GM21528 (cell line): ENCODE measurements around the gene GPR42.
"Not testable (repeated sequence)": the region's sequence is repeated elsewhere in the genome, so short reads cannot be mapped to it uniquely, and the experiment has no call there.

ENCODE experiments used
- ATAC-seq: cut with Tn5 transposase; IDR thresholded peaks from one replicate; pipeline ENCODE4 v1.9.1; 2021; ENCODE audit warnings: mild to moderate bottlenecking, moderate library complexity; ENCODE audit not compliant: unreplicated experiment, low FRiP score

GPR42 gene

GRCh38 chr19:35362261-35363000, 8.4 kb upstream of the GPR42 start:
- no peak for ATAC-seq

- ATAC-seq, result no peak
Observed at GRCh38 chr19:35363001-35363590, 7.8 kb upstream of the GPR42 start.

- ATAC-seq, result no peak
Observed at GRCh38 chr19:35363711-35364425, 7.0 kb upstream of the GPR42 start.

- no peak for ATAC-seq
Observed at GRCh38 chr19:35365303-35365702, 5.6 kb upstream of the GPR42 start.

GRCh38 chr19:35368378-35368777, 2.5 kb upstream of the GPR42 start:
- no peak for ATAC-seq

- no peak for ATAC-seq
Observed at GRCh38 chr19:35369522-35369921, 1.3 kb upstream of the GPR42 start.

GRCh38 chr19:35373492-35373891, 2.6 kb downstream of the GPR42 start:
- ATAC-seq, result no peak

DNA sequence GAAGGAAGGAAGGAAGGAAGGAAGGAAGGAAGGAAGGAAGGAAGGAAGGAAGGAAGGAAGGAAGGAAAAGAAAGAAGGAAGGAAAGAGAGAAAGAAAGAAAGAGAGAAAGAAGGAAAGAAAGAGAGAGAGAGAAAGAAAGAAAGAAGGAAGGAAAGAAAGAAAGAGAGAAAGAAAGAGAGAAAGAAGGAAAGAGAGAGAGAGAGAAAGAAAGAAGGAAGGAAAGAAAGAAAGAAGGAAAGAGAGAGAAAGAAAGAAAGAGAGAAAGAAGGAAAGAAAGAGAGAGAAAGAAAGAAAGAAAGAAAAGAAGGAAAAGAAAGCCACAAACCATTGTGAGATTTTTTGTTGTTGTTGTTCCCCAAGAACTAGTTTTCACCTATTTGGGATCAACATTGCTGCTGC, 3.2 kb downstream of the GPR42 start:
- ATAC-seq, result not testable (repeated sequence)

DNA sequence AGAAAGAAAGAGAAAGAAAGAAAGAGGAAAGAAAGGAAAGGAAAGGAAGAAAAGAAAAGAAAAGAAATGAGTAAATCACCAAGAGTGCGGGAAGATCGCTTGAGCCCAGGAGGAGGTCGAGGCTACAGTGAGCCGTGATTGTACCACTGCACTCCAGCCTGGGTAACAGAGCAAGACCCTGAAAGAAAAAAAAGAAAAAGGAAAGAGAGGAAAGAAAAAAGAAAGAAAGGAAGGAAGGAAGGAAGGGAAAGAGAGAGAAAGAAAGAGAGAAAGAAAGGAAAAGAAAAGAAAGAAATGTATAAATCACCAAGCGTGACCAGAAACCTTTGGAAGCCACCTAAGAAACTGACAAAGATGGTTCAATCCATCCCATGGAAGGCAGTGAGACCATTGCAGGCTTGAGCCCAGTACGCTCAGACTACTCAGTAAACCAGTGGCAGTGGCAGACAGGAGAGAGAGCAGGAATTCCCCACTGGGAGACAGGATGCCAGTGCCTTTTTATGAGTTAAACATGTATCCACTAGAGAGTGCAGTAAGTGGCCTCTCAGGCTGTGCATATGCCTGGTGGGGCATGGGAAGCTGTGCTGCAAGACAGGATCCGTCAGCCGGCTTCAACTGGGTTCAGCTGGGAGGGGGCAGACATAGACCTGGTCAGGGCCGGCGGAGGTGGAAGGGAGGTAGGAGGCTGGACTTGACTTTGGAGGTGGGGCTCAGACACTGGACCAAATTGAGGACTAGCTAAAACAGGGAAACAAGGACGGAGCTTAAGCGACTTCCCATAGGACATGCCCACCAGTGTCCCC, 4.8 kb downstream of the GPR42 start:
- no peak for ATAC-seq

DNA sequence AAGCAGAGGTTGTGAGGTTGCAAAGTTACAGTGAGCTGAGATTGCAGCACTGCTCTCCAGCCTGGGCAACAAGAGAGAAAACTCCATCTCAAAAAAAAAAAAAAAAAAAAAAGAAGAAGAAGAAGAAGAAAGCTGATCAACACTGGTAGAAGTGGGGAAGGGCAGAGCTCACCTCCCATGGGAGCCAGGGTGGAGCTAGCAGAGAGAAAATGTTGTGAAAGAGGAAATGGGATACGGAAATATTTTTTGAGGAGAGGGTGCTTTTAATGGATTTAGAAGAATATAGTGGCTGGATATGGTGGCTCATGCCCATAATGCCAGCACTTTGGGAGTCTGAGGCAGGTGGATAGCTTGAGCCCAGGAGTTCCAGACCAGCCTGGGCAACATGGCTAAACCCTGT, 6.8 kb downstream of the GPR42 start:
- ATAC-seq, result no peak

GRCh38 chr19:35378356-35378755, 7.5 kb downstream of the GPR42 start:
- no peak for ATAC-seq

- not testable (repeated sequence) for ATAC-seq
Observed at GRCh38 chr19:35379545-35379944, 8.7 kb downstream of the GPR42 start.

- ATAC-seq, result no peak
Observed at GRCh38 chr19:35379992-35380391, 9.1 kb downstream of the GPR42 start.

DNA sequence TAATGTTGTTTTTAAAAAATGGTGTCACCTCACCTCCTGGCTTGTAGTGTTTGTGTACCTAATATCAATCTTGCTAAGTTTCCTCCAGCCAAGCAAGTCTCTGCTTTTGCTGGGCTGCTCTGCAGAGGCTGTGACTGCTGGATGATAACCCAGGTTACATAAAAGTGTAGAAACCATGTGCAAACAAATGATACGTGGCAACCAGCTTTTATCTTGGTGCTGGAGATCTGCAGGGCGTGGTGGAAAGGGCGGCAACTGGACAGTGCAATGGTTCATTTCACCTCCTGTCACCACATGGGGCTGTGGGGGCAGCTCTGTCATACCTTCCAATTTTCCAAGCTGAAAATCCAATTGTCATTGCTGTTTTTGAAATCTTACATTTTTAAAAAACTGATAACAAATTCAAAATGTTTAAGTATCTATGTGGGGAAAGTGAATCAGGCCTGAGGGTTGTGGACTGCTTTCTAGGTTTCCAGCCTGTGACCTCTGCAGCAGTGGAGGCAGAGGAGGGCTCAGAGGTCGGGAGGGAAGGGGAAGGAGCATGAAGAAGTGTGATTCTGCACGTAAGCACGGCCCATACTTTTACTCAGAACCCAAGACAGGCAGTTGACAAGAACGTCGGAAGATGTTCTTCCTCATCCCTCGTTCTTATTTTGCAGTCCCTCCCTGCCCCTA, 9.7 kb downstream of the GPR42 start:
- ATAC-seq, result no peak

DNA sequence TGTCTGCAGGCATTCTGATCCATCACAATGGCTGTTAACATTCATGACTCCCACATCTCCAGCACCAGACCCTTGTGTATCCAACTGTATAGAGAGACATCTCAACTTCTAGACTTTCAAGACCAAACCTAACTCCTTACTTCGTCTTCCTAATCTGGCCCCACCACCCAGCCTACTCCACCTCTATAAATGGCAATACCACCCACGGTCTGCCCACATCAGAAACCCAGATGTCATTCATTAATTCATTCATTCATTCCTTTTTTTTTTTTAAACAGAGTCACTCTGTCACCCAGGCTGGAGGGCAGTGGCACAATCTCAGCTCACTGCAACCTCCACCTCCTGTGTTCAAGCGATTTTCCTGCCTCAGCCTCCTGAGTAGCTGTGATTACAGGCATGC, 10.4 kb downstream of the GPR42 start:
- no peak for ATAC-seq

GRCh38 chr19:35381926-35382325, 11.1 kb downstream of the GPR42 start:
- ATAC-seq, result no peak

DNA sequence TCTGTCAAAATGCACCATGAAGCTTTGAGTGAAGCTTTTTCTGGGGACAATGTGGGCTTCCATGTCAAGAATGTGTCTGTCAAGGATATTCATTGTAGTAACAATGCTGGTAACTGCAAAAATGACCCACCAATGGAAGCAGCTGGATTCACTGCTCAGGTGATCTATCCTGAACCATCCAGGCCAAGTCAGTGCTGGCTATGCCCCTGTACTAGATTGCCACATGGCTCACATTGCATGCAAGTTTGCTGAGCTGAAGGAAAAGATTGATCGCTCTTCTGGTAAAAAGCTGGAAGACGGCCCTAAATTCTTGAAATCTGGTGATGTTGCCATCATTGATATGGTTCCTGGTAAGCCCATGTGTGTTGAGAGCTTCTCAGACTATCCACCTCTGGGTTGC, 12.7 kb downstream of the GPR42 start:
- no peak for ATAC-seq

- no peak for ATAC-seq
Observed at GRCh38 chr19:35388277-35389054, 17.6 kb downstream of the GPR42 start.

- ATAC-seq, result no peak
Observed at GRCh38 chr19:35389192-35389861, 18.5 kb downstream of the GPR42 start.
